ENCODE results near the gene PPP1R15A.
"Not testable (repeated sequence)": the region's sequence is repeated elsewhere in the genome, so short reads cannot be mapped to it uniquely, and the experiment has no call there.

- not testable (repeated sequence) for TF ChIP-seq CTCF, POLR2A (IDR thresholded peaks at IDR 0.05)
Measured at GRCh38 chr19:48889496-48889895, 17.3 kb downstream of the PPP1R15A start.
